ENCODE data around the gene BUD23.

Gene BUD23

GRCh38 chr7:73742753-73743641 lies 59.6 kb downstream of the BUD23 start:
- FAIRE-seq, result peak; percentile 79

GRCh38 chr7:73746378-73746777 lies 63.0 kb downstream of the BUD23 start:
- no peak for FAIRE-seq
